Loucy (cell line): Measurements from ENCODE around the gene MS4A15.

Experiments
- H2AFZ ChIP-seq: fragments of 200-600 bp; sonication (generic); 2 replicates; pipeline ENCODE4 v1.6.0; 2016; ENCODE audit warnings: antibody characterized with exemption, mild to moderate bottlenecking, low read length, moderate library complexity
- H3F3A ChIP-seq: fragments of 200-600 bp; 2 replicates; pipeline ENCODE4 v1.6.0; 2016; ENCODE audit warnings: antibody characterized with exemption, low read depth, mild to moderate bottlenecking
- H3K27me3 ChIP-seq: fragments of 200-600 bp; sonication (generic); 2 replicates; pipeline ENCODE4 v1.6.1; 2014; ENCODE audit warnings: low read length, mild to moderate bottlenecking; ENCODE audit not compliant: insufficient read depth, poor library complexity, severe bottlenecking
- H3K36me3 ChIP-seq: fragments of 200-600 bp; sonication (generic); 2 replicates; pipeline ENCODE4 v1.6.1; 2016; ENCODE audit warnings: low read length; ENCODE audit not compliant: insufficient read depth
- H3K4me1 ChIP-seq: fragments of 200-600 bp; sonication (generic); 2 replicates; pipeline ENCODE4 v1.5.1; 2014; ENCODE audit warnings: low read length, mild to moderate bottlenecking; ENCODE audit not compliant: insufficient read depth, poor library complexity, severe bottlenecking
- H3K4me2 ChIP-seq: fragments of 200-600 bp; sonication (generic); 2 replicates; pipeline ENCODE4 v1.6.0; 2014; ENCODE audit warnings: antibody characterized with exemption, low read length, low read depth, mild to moderate bottlenecking; ENCODE audit not compliant: poor library complexity, severe bottlenecking
- H3K4me3 ChIP-seq: fragments of 200-600 bp; sonication (generic); 2 replicates; pipeline ENCODE4 v1.5.1; 2014; ENCODE audit warnings: low read length, mild to moderate bottlenecking, mixed read lengths; ENCODE audit not compliant: poor library complexity, severe bottlenecking
- H3K79me2 ChIP-seq: fragments of 200-600 bp; sonication (generic); 2 replicates; pipeline ENCODE4 v1.6.1; 2014; ENCODE audit warnings: low read length; ENCODE audit not compliant: insufficient read depth
- H3K9ac ChIP-seq: fragments of 200-600 bp; sonication (generic); 2 replicates; pipeline ENCODE4 v1.6.0; 2014; ENCODE audit warnings: mild to moderate bottlenecking, low read depth, low read length, moderate library complexity; ENCODE audit not compliant: poor library complexity, severe bottlenecking
- H3K9me2 ChIP-seq: fragments of 200-600 bp; sonication (generic); replicated peaks from 2 replicates; pipeline ENCODE4 v1.6.1; 2016; ENCODE audit warnings: low read depth, low read length, mixed read lengths
- H3K9me3 ChIP-seq: fragments of 200-600 bp; sonication (generic); 2 replicates; pipeline ENCODE4 v1.6.1; 2014; ENCODE audit warnings: mild to moderate bottlenecking, antibody characterized with exemption, low read length, low read depth; ENCODE audit not compliant: insufficient read depth
- H4K20me1 ChIP-seq: fragments of 200-600 bp; sonication (generic); 2 replicates; pipeline ENCODE4 v1.6.0; 2014; ENCODE audit warnings: antibody characterized with exemption, low read length, mild to moderate bottlenecking; ENCODE audit not compliant: insufficient read depth, poor library complexity, severe bottlenecking
- CTCF ChIP-seq: fragments of 200-600 bp; sonication (generic); conservative IDR thresholded peaks from 2 replicates; pipeline ENCODE4 v1.5.1; 2014; ENCODE audit warnings: mild to moderate bottlenecking, antibody characterized with exemption, low read length
- EZH2phosphoT487 ChIP-seq: fragments of 200-600 bp; IDR thresholded peaks from 2 replicates; pipeline ENCODE4 v1.6.1; 2018; ENCODE audit warnings: antibody characterized with exemption, mild to moderate bottlenecking, moderate library complexity, borderline replicate concordance

Gene MS4A15

GRCh38 chr11:60767388-60767811, 10.7 kb downstream of the MS4A15 start:
- no peak overlapping the region for H3K4me2 ChIP-seq
- H2AFZ ChIP-seq: no peak overlapping the region
- no peaks in the 10 kb centered on the region for H3F3A ChIP-seq
- TF ChIP-seq EZH2phosphoT487 (no peak), CTCF (no peak)
- no peaks in the 10 kb centered on the region for H3K9me2 ChIP-seq
- H3K9ac ChIP-seq: no peak overlapping the region
- no peaks in the 10 kb centered on the region for H3K36me3 ChIP-seq
- H3K4me1 ChIP-seq: peaks cover 4% of the 10 kb centered on the region
- no peaks in the 10 kb centered on the region for H3K27me3 ChIP-seq
- no peaks in the 10 kb centered on the region for H3K79me2 ChIP-seq
- no peak overlapping the region for H3K4me3 ChIP-seq
- H4K20me1 ChIP-seq: no peaks in the 10 kb centered on the region
- H3K9me3 ChIP-seq: no peaks in the 10 kb centered on the region

GRCh38 chr11:60768202-60768601, 11.5 kb downstream of the MS4A15 start:
- H3K79me2 ChIP-seq: no peaks in the 10 kb centered on the region
- no peak overlapping the region for H3K4me2 ChIP-seq
- no peaks in the 10 kb centered on the region for H4K20me1 ChIP-seq
- H3K4me1 ChIP-seq: peaks cover under 1% of the 10 kb centered on the region
- no peak overlapping the region for H2AFZ ChIP-seq
- no peak overlapping the region for H3K9ac ChIP-seq
- no peak overlapping the region for H3K4me3 ChIP-seq
- no peaks in the 10 kb centered on the region for H3K36me3 ChIP-seq
- H3K9me3 ChIP-seq: no peaks in the 10 kb centered on the region
- no peaks in the 10 kb centered on the region for H3K27me3 ChIP-seq
- H3F3A ChIP-seq: no peaks in the 10 kb centered on the region
- no peak for TF ChIP-seq EZH2phosphoT487
- TF ChIP-seq CTCF: no peak
- no peaks in the 10 kb centered on the region for H3K9me2 ChIP-seq

- H3K27me3 ChIP-seq: no peaks in the 10 kb centered on the region
- H3K9me2 ChIP-seq: no peaks in the 10 kb centered on the region
- H3K79me2 ChIP-seq: no peaks in the 10 kb centered on the region
- H3F3A ChIP-seq: no peaks in the 10 kb centered on the region
- H3K9ac ChIP-seq: no peak overlapping the region
- H4K20me1 ChIP-seq: no peaks in the 10 kb centered on the region
- no peak overlapping the region for H2AFZ ChIP-seq
- no peak overlapping the region for H3K4me3 ChIP-seq
- no peaks in the 10 kb centered on the region for H3K36me3 ChIP-seq
- no peaks in the 10 kb centered on the region for H3K9me3 ChIP-seq
- no peak overlapping the region for H3K4me2 ChIP-seq
- H3K4me1 ChIP-seq: no peaks in the 10 kb centered on the region
- no peak for TF ChIP-seq EZH2phosphoT487
- no peak for TF ChIP-seq CTCF
Measured at GRCh38 chr11:60769273-60769672, 12.6 kb downstream of the MS4A15 start.
